HG03095 (cell line): ENCODE data around the gene HOXA3.

ENCODE experiments used
- ATAC-seq: cut with Tn5 transposase; IDR thresholded peaks from one replicate; pipeline ENCODE4 v1.9.1; 2021; ENCODE audit warnings: moderate library complexity; ENCODE audit not compliant: unreplicated experiment

HOXA3 gene

GRCh38 chr7:27168265-27168947 lies 16.0 kb upstream of the HOXA3 start:
- no peak for ATAC-seq

- no peak for ATAC-seq
These were observed 15.5 kb upstream of the HOXA3 start for GRCh38 chr7:27167916-27168264.

GRCh38 chr7:27166531-27167505 lies 14.4 kb upstream of the HOXA3 start:
- no peak for ATAC-seq

GRCh38 chr7:27165996-27166530 lies 13.7 kb upstream of the HOXA3 start:
- no peak for ATAC-seq

- ATAC-seq = no peak
These were observed 13.0 kb upstream of the HOXA3 start, which contains the start of gene HOXA9 for GRCh38 chr7:27165089-27165995. HOXA9 (minus strand) TSS chr7:27165537; CDS start chr7:27165457, 80 bp downstream.

- ATAC-seq = no peak
These were observed 12.1 kb upstream of the HOXA3 start for GRCh38 chr7:27164367-27165088.

- ATAC-seq = no peak
These were observed 11.6 kb upstream of the HOXA3 start for GRCh38 chr7:27164045-27164366.

- no peak for ATAC-seq
These were observed 11.1 kb upstream of the HOXA3 start for GRCh38 chr7:27163288-27164044.

GRCh38 chr7:27162561-27163287 lies 10.3 kb upstream of the HOXA3 start:
- no peak for ATAC-seq

- ATAC-seq = no peak
These were observed 9.6 kb upstream of the HOXA3 start for GRCh38 chr7:27161721-27162560.

GRCh38 chr7:27161214-27161720 lies 8.9 kb upstream of the HOXA3 start:
- no peak for ATAC-seq

- ATAC-seq = peak; percentile 55
These were observed 8.3 kb upstream of the HOXA3 start for GRCh38 chr7:27160546-27161213.

- no peak for ATAC-seq
These were observed 7.8 kb upstream of the HOXA3 start for GRCh38 chr7:27160145-27160545.

GRCh38 chr7:27159266-27160144 lies 7.1 kb upstream of the HOXA3 start:
- no peak for ATAC-seq

- no peak for ATAC-seq
These were observed 6.3 kb upstream of the HOXA3 start for GRCh38 chr7:27158436-27159265.
